ENCODE measurements around the gene NKX6-2.
"Not testable (repeated sequence)": the region's sequence is repeated elsewhere in the genome, so short reads cannot be mapped to it uniquely, and the experiment has no call there.

NKX6-2 gene

DNA sequence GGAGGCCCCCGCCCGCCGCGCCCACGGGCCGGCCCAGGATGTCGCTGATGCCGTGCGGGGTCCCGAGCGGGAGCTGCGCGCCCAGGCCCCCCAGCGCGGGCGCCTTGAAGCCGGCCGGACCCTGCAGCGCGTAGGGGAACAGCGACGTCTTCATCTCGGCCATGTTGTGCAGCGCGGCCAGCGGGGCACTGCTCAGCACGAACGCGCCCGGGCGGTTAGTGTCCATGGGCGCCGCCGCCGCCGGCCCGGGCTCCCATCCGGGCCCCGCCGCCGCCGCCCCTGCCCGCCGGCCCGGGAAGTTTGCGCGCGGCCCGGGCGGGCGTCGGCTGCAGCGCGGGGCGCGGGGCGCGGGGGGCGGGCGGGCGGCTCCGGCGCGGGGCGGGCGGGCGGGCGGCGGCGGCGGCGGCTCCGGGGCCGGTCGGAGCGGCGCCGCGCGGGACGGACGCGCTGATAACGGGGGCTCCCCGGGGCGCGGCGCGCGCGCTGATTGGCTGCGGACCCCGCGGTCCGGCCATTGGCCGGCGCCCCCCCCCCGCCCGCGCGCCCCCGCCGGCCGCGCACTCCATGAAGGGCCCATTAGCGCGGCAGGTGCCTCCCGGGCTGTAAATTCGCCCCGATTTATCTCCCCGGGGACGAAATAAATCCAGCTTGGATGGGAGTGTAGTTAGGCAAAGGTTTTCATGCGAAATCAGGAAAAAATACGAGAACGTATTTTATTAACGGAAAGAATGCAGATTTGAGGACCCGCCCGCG lies at the start of gene NKX6-2:
TSS of gene NKX6-2 (minus strand) at position 425 of the 753 bp plus-strand sequence. CDS start at position 226, 199 bp downstream.
- no peak for DNase-seq

DNA sequence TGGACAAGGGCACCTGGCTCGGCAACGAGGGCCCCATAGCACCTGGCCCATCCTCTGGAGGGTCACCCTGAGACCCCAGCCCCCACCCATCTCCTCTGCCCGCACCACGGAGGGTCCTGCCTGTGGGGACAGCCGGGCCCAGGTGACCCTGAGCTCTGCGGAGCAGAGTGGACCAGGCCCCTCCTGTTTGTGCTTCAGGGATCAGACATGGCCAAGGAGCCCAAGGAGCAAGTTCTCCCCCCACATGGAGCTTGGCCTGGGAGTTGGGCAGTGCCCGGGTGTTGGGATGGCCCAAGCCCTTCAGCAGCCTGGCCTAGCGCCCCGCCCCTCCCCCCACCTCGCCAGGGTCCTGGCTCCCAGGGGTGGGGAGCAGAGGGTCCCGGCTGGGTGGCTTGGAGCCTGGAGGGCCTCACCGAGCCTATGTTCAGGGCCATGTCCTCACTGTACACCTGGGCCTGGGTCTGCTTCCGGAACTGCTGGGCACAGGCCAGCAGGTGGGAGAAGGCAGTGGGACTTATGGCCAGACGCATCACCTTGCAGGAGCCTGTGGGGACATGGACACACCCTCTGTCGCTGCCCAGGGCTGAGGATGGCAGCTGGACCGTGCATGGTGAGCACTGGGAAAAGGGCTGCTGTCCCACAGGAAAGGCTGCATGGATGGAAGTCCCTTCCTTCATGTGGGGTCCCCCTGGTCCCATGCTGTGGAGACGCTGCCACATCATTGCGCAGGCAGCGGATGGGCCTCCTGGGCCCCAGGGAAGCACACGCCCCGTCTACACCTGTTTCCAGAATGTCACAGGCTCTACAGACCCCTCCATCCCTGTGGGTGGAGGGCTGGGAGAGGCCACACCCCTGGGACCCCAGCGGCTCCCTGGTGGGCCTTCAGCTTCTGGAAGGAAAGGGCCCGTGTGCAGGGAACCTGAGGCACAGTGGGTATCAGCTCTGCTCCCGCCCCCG lies 49.2 kb upstream of the NKX6-2 start:
- no peak for DNase-seq

DNA sequence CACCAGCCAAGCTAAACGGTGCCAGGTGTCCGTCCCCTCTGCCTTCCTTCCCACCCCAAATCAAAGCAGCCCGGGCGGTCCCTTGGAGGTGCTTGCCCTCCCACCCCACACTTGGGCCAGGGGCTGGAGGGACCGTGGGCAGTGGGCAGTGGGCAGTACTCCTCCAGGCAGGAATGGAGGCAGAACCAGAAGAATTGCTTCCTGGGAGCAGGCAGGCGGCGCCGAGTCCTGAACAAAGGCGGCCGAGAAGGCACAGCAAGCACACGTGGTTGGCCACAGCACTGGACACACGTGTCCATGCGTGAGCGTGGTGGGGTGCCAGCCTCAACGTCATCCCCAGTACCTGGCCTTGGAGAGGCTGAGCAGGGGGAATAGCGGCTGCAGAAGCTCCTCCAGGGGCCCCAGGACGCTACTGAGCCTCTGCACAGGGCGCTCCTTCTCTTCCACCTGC lies 48.4 kb upstream of the NKX6-2 start:
- no peak for DNase-seq

DNA sequence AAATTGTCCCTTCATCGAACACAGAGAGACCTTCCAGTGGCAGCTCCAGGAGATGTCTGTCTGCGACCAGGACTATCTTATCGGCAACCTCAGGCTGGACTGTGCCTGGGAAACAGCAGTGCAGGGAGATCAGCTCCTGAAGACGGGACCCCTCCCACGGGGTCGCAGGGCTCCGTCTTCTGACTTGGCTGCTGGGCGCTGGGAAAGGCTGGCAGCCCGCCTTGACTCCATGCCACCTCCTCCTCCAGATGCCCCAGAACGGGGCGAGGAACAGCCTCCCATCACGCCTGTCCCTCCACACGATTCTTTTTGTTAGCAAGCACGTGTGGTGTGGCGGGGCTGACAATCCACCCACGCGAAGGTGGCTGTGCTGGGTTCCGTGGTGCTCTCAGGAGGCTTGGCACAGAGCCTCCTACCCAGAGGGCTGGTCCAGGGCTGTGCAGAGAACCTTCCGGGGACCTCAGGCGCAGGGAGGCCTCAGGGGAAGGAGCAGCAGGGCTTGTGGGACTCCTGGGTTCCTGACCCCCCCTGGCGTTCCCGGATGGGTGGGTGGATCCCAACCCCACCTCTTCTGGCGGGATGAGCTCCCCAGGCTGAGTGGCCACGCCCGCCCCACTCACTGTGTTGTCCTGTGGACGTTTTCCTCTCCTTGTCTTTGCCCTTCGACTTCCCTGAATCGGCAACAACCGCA lies 47.6 kb upstream of the NKX6-2 start:
- no peak for DNase-seq

DNA sequence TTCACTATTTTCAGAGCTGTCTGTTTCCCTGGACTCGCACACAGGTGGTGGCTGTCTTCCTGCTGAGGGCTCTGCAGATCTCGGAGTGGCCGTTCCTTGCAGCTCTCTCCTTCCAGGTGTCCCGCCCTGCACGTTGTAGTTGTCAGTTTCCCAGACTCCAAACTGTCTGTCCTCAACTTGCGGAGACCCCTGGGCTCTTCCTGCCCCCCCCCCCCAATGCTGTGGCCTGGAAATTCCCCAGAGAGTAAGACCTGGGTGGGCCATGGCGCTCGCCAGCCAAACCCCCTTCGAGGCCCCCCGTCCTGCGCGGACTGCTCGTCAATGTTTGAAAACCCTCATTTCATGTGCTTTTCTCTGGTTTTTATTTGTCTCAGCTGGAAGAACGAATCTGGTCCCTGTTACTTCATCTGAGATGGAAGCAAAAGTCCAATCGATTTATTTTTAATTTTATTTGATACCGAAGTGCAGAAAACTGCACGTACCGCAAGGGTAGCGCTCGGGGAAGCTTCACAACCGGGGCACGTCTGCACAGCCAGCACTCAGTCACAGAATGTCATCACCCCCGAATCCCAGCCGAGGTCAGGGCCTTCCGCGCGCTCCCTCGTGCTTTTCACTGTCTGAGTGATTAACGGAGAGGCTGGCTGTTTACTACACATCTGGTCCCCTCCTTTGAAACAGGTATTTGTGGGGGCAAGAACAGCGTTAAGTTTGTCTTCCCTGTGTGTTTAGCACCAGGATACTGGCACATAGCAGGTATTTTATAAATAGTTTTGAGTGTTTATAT lies 46.4 kb upstream of the NKX6-2 start:
- no peak for DNase-seq

DNA sequence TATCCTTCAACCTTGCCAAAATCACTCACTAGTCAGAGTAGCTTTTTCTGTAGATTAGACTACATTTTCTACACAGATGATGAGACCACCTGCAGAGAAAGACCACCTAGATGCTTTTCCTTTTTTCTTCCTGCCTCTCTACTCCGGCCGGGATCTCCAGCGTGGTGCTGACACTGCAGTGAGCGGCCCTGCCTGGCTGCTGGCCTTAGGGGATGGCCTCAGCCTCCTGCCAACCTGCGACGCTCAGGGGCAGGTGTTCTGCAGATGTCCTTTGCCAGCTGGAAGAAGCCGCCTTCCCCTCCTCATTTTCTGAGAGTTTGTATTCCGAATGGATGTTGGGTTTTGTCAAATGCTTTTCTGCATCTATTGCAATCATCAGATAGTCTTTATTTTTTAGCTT lies 43.5 kb upstream of the NKX6-2 start:
- DNase-seq = no peak

DNA sequence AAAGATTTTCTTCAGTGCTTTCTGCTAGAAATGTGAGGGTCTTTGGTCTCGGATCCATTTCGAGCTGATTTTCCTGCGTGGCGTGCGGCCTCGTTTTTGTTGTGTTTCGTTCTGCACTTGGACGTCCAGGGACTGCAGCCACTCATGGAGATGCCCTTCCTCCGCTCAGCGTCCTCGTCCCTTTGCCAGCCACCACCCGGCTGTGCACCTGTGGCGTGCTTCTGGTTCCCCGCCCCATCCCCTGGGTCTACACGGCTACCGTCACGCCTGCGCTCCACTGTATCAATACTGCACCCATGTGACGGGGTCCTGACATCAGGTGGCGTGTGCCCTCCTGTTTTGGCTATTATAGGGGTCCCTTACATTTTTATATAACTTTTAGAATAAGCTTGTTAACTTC lies 42.7 kb upstream of the NKX6-2 start:
- DNase-seq = no peak

DNA sequence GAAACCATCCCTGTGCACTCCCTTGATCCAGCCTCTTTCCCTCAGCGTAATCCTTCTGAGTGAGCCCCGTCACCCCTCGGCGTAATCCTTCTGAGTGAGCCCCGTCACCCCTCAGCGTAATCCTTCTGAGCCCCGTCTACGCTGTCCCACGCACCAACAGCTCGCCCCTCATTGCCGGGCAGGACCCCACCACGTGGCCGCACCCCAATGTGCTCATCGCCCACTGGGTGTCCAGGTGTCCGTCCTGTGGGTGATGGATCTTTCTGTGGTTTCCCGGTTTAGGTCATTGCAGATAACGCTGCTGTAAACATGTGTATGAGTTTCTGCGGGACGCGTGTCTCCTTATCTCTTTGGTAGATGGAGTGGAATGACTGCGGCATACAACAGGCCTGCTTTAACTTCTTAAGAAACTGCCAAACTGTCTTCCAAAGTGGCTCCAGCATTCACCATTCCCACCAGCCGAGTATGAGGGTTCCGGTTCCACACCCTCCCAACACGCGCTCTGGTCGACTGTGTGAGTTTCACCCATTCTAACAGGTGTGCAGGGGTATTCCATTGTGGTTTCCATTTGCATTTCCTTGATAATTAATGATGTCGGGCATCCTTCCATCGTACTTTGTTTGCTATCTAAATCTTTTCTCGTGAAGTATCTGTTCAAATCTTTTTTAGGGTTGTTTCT lies 42.1 kb upstream of the NKX6-2 start:
- no peak for DNase-seq

DNA sequence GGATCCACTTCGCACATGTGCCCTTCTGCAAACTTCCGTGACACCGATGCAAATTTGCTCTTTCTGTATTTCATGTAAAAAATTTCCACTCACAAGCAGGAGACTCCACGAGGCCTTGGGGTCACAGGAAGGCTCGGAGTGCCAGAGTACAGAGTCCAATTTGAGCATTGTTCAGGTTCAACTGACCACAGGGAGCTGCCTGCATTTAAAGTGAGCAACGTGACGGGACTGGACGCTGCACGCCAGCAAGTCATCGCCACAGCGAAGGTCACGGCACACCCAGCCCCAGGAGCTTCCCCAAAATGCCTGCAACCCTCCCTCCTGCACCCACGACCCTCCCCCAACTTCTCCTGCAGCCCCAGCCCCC lies 41.5 kb upstream of the NKX6-2 start:
- DNase-seq = no peak

DNA sequence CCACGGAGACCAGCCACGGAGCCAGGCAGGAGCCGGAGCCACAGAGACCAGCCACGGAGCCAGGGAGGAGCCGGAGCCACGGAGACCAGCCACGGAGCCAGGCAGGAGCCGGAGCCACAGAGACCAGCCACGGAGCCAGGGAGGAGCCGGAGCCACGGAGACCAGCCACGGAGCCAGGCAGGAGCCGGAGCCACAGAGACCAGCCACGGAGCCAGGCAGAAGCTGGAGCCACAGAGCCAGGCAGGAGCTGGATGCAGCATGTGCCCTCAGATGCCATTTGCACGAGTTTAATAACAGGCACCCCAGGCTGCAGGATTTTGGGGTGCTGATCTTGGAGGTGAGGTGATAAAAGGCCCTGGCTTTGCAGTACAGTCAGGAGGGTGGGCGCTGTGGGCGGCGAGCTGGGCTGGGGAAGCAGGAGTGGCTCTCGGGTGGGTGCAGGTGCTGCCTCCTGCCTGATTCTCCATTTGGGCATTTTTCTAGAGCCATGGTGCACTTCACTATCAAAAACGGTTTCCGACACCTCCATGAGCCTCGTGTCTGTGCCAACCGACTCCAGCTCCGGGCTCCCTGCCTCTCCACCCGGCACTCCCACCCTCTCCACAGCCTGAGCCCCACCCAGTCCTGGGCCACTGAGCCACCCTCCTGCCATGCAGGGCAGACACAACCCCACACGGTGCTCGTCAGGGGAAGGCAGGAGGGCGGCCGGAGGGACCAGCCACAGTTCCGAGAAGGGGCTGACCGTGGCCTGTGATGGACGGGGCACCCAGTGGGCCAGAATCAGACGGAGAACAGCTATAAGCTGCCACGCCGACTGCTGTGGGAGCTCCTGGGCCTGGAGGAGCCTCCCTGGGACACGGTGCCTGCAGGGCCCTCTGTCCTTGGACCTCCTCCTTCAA lies 40.8 kb upstream of the NKX6-2 start:
- DNase-seq = no peak

DNA sequence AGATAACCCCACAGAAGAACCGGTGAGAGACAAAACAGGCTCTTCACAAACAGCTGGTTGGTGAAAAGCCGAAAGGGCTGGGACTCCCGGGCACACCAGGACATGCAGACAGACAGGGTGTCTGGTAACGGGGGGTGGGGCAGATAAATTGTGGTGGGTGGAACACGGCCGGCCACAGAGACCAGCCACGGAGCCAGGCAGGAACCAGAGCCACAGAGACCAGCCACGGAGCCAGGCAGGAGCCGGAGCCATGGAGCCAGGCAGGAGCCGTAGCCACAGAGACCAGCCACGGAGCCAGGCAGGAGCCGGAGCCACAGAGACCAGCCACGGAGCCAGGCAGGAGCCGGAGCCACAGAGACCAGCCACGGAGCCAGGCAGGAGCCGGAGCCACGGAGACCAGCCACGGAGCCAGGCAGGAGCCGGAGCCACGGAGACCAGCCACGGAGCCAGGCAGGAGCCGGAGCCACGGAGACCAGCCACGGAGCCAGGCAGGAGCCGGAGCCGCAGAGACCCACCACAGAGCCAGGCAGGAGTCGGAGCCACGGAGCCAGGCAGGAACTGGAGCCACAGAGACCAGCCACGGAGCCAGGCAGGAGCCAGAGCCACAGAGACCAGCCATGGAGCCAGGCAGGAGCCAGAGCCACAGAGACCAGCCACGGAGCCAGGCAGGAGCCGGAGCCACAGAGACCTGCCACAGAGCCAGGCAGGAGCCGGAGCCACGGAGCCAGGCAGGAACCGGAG lies 40.0 kb upstream of the NKX6-2 start:
- not testable (repeated sequence) for DNase-seq

DNA sequence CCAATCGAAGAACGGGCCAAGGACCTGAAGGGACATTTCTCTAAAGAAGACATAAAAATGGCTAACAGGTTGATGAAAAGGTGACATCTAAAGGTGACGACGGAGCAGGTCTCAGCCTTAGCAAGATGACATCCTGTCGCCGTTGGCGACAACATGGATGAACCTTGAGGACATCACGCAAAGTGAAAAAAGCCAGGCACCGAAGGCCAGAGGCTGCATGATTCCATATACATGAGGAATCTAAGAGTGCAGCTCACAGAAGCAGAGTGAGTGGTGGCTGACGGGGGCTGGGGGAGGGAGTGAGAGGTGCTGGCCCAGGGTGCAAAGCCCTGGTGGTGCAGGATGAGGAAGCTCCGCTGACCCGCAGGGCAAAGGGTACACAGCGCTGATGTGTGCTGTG lies 34.1 kb upstream of the NKX6-2 start:
- DNase-seq = no peak

DNA sequence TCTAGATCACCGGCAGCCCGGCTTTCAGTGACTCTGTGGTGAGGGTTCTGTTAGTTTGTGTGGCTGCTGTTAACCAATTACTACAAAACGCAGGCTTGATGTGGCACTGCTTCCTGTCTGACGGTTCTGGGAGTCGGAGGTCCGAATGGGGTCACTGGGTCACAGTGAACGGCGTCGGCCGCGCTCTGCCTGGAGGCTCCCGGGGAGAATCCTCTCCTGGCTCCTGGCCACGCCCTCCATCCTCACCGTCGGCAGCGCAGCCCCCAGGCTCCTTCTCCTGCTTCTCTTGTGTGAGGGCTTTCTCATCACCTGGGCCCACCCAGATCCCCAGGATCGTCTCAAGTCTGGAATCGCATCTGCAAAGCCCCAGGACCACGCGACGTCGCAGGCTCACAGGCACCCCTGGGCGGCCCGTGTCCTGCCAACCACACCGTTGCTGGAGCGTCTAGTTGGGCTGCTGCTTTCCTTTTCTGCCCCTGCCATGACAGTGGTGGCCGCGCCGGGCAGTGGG lies 31.8 kb upstream of the NKX6-2 start:
- no peak for DNase-seq

DNA sequence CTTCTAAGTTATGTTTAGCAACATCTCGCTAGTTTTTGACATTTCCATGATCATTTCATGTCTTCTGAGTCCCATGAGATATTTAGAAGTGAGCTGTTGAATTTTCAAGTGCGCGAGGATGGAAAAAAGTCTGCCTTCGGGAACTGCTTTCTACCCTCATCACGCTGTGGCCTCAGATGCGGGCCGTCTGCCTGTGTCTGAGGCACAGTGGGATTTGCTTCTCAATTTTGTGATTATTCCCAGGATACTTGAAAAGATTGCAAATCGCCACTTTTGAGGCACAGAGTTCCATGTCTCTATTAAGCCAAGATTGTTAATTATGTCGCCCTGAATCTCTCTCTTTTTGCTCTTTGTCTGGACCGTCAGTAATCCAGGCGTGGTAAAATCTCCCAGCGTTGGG lies 30.8 kb upstream of the NKX6-2 start:
- DNase-seq = no peak

DNA sequence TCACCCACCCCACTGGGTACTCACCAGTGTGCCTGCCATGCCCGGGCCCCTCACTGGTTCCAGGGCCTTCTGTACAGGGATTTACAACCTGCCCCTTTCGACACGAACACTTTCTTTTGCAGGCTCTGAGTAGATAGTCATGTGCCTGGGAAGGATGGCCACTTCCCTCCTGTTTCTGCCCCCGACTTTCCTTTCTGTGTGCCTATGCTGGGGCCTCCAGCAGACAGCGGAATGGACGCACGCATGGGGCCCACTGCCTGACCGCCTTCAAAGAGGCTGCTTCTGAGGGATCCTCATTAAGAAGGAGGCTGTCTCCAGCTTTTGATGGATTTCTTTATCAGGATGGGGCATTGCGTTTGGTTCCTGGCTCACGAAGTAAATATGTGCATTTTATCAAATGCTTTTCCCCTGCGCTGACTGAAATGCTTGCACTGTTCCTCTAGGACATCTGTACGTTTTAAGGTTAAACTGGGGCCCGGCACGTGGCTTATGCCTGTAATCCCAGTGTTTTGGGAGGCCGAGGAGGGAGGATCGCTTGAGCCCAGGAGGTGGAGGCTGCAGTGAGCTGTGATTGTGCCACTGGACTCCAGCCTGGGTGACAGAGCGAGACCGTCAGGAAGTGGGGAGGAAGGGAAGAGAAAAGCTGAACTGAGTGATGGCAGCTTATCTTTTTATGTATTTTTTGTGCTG lies 29.4 kb upstream of the NKX6-2 start:
- no peak for DNase-seq

DNA sequence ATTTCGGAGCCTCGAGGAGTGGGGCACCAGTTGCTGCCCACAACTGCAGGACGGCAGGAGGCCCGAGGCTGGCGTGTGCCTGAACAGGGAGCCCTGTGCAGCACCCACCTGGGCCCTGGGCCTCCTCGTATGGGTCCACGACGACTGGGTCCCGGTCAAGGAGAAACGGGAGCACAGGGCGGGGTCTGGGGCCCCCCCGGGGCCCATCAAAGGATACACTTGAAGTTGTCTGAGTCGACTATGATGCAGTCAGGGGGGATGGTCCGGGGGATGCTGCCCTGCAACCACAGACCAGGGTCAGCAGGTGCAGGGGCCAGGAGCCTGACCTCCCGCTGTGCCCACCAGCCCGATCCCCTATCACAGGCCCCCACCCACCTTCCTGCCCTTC lies 28.5 kb upstream of the NKX6-2 start:
- no peak for DNase-seq

DNA sequence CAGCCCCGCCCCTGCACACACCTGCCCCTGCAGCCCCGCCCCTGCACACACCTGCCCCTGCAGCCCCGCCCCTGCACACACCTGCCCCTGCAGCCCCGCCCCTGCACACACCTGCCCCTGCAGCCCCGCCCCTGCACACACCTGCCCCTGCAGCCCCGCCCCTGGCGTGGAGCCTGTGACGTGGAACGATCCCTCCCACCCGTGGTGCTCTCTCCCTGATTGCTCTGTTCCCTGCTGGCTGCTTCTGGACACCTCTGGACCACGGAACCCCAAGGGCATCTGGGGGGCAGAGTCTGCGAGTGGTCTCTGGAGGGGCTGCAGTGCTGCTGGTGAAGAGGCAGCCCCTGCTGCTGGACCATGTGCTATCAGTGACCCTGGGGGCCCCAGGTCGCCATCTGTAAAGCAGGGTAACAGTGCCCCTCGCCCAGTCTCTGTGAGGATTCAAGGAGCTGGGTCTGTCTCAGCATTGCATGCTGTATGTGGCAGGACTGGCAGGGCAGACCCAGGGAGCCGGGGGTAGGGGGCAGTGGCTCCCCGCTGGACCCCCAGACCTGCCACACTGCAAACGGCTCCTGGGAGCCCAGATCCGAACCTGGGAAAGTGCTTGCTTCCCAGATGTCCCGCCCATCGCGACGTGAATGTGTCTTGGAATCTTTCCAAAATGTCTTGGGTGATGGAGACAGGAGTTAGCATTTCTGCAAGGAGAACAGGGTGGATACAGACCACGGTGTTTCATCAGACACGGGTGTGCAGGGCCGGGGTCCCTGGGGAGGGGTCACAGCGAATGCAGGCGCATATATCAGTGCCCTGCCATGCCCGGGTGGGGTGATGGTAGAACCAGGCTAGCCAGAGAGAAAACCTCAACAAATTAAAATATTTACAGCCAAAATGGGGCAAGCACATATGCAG lies 27.9 kb upstream of the NKX6-2 start:
- DNase-seq = no peak

DNA sequence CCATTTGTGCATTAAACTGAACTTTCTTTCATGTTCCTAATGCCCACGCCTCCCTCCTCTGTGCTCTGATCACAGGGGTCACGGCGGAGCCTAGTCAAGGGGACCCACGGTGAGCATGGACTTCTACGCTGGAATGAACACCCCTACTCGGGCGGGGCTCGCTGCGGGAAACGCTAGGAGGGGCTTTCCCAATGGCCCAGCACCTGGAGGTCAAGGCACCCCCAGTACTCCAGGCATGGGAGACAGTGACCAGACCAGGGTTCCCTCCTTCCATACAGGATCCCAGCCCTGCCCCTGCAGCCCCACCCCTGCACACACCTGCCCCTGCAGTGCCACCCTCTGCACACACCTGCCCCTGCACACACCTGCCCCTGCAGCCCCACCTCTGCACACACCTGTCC lies 27.1 kb upstream of the NKX6-2 start:
- DNase-seq = no peak

Data from cerebellar nuclear complex (tissue), 1 donor.